GM21423 (cell line): Measurements from ENCODE around the gene PTPRN2.
"Not testable (repeated sequence)": the region's sequence is repeated elsewhere in the genome, so short reads cannot be mapped to it uniquely, and the experiment has no call there.

ENCODE experiments used
- ATAC-seq: cut with Tn5 transposase; IDR thresholded peaks from one replicate; pipeline ENCODE4 v1.9.1; 2021; ENCODE audit warnings: mild to moderate bottlenecking, moderate library complexity; ENCODE audit not compliant: unreplicated experiment

Gene PTPRN2

DNA sequence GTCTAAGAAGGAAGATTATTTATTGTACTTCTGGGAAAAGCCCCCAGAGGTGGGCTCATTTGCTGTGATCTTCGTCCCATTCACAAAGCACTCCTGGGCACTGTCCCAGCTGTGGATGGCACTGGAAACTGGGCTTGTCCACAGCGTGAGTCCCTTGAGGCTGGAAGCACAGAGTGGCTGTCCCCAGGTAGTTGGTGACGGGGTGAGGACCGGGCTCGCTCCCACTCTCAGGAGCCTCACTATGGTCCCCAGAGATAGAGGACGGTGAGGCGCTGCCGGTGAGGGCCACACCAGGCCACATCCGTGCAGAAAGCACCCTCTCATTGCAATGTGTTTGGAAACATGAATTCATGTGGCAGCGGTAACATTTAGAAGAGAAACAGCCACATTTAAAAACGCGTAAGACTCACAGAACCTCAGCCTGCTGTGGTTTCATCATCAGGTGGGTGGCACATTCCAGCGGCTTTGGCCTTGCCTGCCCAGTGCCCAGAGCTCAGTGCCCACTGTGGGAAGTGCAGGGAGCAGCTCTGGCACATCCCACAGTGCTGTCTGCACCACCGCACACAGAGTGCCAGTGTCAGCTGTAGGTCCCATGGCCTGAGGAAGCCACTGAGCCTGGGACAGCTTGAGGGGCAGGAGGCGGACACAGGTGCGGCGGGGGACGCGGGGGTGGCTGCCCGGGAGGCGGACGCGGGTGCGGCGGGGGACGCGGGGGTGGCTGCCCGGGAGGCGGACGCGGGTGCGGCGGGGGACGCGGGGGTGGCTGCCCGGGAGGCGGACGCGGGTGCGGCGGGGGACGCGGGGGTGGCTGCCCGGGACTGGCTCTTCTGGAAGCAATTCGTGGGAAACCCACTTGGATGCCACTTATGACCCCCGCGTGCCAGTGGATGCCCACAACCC is 801.0 kb downstream of the PTPRN2 start:
- ATAC-seq, result no peak

- ATAC-seq, result no peak
Measured at GRCh38 chr7:157785486-157786186, 802.0 kb downstream of the PTPRN2 start.

- no peak for ATAC-seq
Measured at GRCh38 chr7:157784979-157785441, 802.6 kb downstream of the PTPRN2 start.

DNA sequence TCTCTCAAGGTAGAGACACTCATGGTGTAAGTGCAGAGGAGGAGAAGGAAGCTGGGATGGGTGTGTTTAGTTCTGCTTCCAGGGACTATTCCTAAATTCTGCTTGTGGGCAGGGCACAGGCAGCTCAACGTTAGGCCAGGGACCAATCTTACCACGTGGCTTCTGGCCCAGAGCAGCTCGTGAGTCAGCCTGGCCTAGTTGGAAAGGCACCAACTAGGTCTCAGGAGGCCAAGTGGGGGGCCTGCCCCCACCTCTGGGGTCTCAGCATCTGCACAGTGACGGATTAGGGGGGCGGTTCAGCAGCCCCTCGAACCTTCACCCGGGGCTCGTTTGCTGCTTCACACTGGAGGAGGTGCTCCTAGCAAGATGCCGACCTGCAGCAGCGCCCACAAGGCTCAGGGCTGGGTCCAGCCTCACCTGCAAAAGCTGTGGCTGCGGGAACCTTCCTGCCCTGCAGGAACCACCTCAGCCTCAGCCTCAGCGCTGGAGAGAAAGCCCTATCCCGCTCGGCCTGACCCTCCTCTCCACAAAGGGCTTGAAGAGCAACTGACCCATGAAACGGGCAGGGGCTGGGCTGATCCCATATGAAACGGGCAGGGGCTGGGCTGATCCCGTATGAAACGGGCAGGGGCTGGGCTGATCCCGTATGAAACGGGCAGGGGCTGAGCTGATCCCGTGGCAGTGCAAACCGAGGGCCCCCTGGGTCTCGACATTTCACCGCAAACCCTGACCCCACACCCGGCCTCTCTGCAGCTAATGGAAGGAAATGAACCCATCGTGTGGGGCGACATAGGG is 803.4 kb downstream of the PTPRN2 start:
- no peak for ATAC-seq

GRCh38 chr7:157782041-157782440 is 805.6 kb downstream of the PTPRN2 start:
- ATAC-seq, result no peak

DNA sequence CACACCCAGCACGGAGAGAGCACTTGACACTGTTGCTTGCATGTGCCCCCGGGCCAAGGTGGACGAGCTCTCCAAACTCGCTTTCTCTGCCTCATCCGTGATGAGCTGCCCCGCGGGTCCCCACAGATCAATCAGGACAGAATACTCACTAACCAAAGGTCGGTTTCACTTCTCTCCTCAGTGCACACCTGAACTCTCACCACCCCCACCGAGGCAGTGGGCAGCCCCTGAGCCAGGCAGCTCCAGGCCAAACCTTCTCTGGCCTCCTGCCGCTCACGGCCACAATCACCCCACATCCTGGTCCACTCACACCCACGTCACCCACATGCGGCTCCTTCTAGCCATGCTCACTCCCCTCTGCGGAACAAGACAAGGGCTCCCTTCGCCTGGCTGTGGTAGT is 806.9 kb downstream of the PTPRN2 start:
- ATAC-seq, result no peak

- no peak for ATAC-seq
Measured at GRCh38 chr7:157780312-157780711, 807.3 kb downstream of the PTPRN2 start.

GRCh38 chr7:157779206-157779605 is 808.4 kb downstream of the PTPRN2 start:
- ATAC-seq, result no peak

- not testable (repeated sequence) for ATAC-seq
Measured at GRCh38 chr7:157777194-157777762, 810.3 kb downstream of the PTPRN2 start.

DNA sequence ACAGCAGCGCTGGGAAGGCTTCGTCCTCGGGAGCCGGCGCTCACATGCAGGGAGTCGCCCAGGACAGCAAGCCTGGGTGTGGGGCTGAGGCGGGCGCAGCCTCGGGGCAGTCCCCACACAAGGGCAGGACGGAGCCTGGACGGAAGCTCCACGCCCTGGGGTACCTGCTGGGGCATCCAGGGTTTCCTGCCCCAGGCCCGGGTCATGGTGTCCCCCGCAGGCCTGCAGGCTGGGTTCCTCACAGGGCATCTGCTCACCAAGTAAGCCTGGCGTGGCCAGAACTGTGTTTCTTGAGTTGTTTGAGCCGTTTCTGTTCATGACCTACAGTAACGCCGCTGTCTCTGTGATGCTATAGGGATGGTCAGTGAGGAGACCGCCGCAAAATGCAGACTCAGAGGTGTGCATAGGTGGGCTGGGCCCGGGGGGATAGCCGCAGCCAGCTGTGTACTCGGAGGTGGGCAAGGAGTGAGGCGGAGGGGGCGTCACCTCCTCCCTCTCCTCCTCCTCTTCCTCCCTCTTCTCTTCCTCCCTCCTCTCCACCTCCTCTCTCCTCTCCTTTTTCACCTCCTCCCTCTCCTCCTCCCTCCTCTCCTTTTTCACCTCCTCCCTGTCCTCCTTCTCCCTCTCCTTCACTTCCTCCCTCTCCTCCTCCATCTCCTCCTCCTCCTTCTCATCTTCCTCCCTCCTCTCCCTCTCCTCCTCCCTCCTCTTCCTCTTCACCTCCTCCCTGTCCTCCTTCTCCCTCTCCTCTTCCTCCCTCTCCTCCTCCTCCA is 811.9 kb downstream of the PTPRN2 start:
- no peak for ATAC-seq

GRCh38 chr7:157775021-157775559 is 812.5 kb downstream of the PTPRN2 start:
- ATAC-seq, result no peak

DNA sequence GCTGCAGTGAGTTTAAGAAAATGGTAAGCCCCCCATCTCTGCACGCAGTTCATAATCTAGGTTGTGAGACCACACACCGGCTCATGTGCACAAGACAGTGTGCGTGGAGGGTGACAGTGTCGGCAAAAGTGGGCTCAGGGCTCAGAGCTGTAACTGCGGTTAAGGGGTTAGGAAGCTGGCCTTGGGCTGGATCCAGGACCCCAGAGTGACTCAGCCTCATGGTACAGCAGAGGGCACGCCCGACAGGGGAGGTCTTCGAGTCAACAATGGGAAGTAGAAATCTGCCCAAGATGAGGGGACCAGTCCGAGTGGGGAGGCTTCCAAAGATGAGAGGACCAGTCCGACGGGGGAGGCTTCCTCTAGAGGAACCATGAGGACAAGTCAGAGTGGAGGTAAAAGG is 813.1 kb downstream of the PTPRN2 start:
- ATAC-seq, result no peak

DNA sequence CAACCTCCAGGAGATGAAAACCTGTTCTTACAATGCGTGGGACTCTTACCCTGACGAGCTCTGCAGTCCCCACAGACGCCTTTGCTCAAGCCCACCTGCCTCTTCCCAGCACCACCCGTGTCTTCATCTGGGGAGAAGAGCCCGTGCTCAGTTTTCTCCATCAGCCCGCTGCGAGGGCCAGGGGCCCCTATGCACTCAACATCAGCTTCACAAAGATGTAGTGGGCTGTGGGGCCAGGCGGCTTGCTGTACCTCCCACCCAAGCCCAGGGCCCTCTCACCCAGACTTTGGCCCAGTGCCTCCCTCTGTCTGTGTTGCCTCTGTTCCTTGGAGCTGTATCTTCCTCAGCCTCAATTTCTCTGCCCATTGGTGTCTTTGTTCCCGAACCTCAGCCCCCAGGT is 814.3 kb downstream of the PTPRN2 start:
- no peak for ATAC-seq

DNA sequence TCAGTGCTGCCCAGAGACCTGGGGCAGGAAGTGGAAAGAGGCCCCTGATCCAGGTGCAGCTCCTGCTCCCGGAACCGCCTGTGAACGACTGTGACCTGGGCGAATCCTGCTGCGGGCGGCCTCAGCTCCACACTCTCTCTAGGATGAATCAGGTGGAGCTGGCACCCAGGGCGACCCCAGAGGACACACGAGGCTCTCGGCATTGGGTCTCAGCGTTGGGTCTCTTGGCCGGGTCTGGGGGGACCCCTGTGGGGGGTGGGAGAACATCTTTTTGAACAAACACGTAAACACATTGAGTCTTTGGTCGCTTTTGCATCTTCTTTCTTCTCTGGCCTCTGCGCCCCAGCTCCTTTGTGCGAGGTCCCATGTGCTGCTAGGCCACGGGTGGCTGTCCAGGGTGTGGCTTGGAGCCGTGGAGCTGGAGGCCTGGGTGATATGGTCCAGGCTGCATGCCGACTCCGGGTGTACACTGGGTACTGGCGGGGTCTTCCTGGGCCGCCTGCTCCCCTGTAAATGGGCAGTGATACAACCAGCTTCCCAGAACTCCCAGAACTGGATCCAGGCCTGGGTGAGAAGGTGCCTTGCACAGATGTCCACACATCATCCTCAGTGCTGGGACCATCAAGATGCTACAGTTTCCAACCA is 815.0 kb downstream of the PTPRN2 start:
- ATAC-seq, result no peak

GRCh38 chr7:157771689-157772088 is 815.9 kb downstream of the PTPRN2 start:
- ATAC-seq, result no peak

- ATAC-seq, result no peak
Measured at GRCh38 chr7:157770716-157771320, 816.8 kb downstream of the PTPRN2 start.

- ATAC-seq, result no peak
Measured at GRCh38 chr7:157769526-157770215, 818.0 kb downstream of the PTPRN2 start.

GRCh38 chr7:157769086-157769485 is 818.5 kb downstream of the PTPRN2 start:
- ATAC-seq, result no peak
